ENCODE results near the gene BARHL1. TPM values are rescaled to one million over a fixed set of nuclear protein-coding genes. Genes with fewer than 3 reads are reported as not detected.

BARHL1 gene
- total and polyA plus RNA-seq, 2 donors (not counting 3 experiments of a cell fraction or from before 2014, with no cell fraction given) = not detected

DNA sequence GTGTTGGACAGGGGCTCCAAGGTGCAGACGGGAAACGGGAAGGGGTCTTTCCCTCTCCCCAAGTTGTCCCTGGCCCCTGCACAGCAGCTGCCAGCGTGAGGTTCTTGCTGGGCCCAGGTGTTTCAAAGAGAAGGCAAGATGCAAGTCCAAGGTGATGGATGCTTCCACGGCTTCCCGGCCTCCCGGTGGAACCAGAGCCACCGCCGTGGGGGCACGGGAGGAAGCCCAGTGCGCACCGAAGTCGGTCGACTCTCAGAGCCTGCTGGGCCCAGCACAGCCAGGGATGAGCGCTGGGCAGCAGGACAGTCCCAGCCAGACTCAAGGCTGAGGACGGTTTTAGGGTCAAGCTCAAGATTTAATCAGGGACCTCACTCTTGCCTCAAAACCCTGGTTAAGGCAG is 25.2 kb upstream of the BARHL1 start:
- no peak for FAIRE-seq
- no peaks in the 10 kb centered on the region for H3K9me3 ChIP-seq (replicated peaks; ENCODE audit: control insufficient read depth, insufficient read depth, low read length)

More for the DNA sequence above, 25.2 kb upstream of the BARHL1 start:
- BruUV-seq (replicated peaks) = no TSS peak
- Histone ChIP-seq H3K27ac (ENCODE audit: insufficient read depth, low read depth, low read length) (no peak overlapping the region), H3K27me3 (ENCODE audit: control insufficient read depth in 2 of 2, insufficient read depth in 2 of 2, low read length in 2 of 2) (peaks cover 13 to 16% of the 10 kb centered on the region in 2 experiments), H4K20me1 (replicated peaks; ENCODE audit: control insufficient read depth, extremely low read depth, insufficient read depth, low read length) (no peaks in the 10 kb centered on the region), H3K9ac (replicated peaks; ENCODE audit: extremely low read depth, insufficient read depth, low read length) (no peak overlapping the region), H3K36me3 (ENCODE audit: control insufficient read depth in 2 of 2, extremely low read depth in 1 of 2, insufficient read depth in 2 of 2, low read length in 2 of 2) (no peaks in the 10 kb centered on the region), H3K9me1 (replicated peaks; ENCODE audit: control insufficient read depth, extremely low read depth, insufficient read depth, low read length) (no peaks in the 10 kb centered on the region), H3K4me2 (ENCODE audit: insufficient read depth, low read length) (no peak overlapping the region), H2AFZ (ENCODE audit: low read depth, low read length) (no peak overlapping the region), H3K4me3 (replicated peaks in 1 of 3; ENCODE audit: insufficient read depth in 1 of 3, low read depth in 1 of 3, low read length in 3 of 3) (no peak overlapping the region), H3K79me2 (ENCODE audit: control insufficient read depth, insufficient read depth, low read length) (no peaks in the 10 kb centered on the region), H3K4me1 (ENCODE audit: control insufficient read depth, extremely low read depth, insufficient read depth, low read length) (peaks cover 3% of the 10 kb centered on the region)
- no peak for DNase-seq (ENCODE audit: low read depth, low spot score)
- intact Hi-C loops (cut with micrococcal nuclease) (no loop called here), dilution Hi-C loops (cut with MboI; ENCODE audit: extremely low pct_ligation_motif_present, low sequenced_read_pairs) (no loop called here)
- POLR2A ChIA-PET = no interaction called here
- CTCF ChIA-PET = no interaction called here
- no peak for TF ChIP-seq MYC (IDR thresholded peaks at IDR 0.05; ENCODE audit: low read depth, low read length)
- no peak for TF ChIP-seq FOS (IDR thresholded peaks at IDR 0.05; ENCODE audit: borderline replicate concordance, insufficient read depth, low read length)
- TF ChIP-seq, protein P1, sequence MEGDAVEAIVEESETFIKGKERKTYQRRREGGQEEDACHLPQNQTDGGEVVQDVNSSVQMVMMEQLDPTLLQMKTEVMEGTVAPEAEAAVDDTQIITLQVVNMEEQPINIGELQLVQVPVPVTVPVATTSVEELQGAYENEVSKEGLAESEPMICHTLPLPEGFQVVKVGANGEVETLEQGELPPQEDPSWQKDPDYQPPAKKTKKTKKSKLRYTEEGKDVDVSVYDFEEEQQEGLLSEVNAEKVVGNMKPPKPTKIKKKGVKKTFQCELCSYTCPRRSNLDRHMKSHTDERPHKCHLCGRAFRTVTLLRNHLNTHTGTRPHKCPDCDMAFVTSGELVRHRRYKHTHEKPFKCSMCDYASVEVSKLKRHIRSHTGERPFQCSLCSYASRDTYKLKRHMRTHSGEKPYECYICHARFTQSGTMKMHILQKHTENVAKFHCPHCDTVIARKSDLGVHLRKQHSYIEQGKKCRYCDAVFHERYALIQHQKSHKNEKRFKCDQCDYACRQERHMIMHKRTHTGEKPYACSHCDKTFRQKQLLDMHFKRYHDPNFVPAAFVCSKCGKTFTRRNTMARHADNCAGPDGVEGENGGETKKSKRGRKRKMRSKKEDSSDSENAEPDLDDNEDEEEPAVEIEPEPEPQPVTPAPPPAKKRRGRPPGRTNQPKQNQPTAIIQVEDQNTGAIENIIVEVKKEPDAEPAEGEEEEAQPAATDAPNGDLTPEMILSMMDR (IDR thresholded peaks at IDR 0.05; ENCODE audit: extremely low read depth in 1 of 2, insufficient read depth in 1 of 2, low read depth in 1 of 2, low read length in 2 of 2) = no peak
- no peak for TF ChIP-seq POLR2A (IDR thresholded peaks at IDR 0.05; ENCODE audit: low read depth, low read length)
- no peak for TF ChIP-seq JUN (IDR thresholded peaks at IDR 0.05; ENCODE audit: borderline replicate concordance, insufficient read depth, insufficient read length, low read depth)
- no peak for TF ChIP-seq GATA2 (IDR thresholded peaks at IDR 0.05; ENCODE audit: insufficient read depth, insufficient read length, low read depth, low read length)
- TF ChIP-seq, protein P2, sequence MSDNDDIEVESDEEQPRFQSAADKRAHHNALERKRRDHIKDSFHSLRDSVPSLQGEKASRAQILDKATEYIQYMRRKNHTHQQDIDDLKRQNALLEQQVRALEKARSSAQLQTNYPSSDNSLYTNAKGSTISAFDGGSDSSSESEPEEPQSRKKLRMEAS (IDR thresholded peaks at IDR 0.05; ENCODE audit: insufficient read depth, insufficient read length) = no peak
- TF ChIP-seq EZH2 (IDR thresholded peaks at IDR 0.05; ENCODE audit: borderline replicate concordance, low read depth, low read length, severe bottlenecking) = no peak
- TF ChIP-seq POLR2AphosphoS5 (IDR thresholded peaks at IDR 0.05; ENCODE audit: insufficient read depth, low read depth, low read length) = no peak

Data from endothelial cell of umbilical vein (primary cell).